ENCODE data around the gene HECTD2.
"Not testable (repeated sequence)": the region's sequence is repeated elsewhere in the genome, so short reads cannot be mapped to it uniquely, and the experiment has no call there.

HECTD2 gene

DNA sequence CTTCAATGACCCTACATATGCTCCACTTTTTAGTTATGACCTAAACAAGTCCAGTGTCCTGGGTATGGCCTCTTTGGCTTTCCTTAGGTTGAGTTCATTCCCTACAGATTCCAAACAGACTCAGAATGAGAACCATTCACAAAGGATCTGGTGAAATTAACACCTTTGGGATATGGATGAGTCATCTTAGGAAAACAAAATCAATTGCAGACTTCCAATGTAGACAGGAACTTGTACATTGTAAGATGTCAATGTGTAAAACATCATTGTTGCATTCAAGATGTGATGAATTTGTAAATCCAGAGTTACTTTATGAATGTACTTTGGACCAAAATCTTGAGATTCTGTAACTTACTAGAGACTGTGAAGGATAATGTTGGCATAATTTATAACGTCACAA, 43.4 kb upstream of the HECTD2 start:
- Histone ChIP-seq H3K27ac (replicated peaks; ENCODE audit: low read length) (no peak overlapping the region), H2BK120ac (ENCODE audit: low read depth, low read length) (no peak overlapping the region), H4K8ac (ENCODE audit: low read depth, low read length) (no peak overlapping the region), H3K4ac (ENCODE audit: low read length) (no peak overlapping the region), H3K4me2 (ENCODE audit: insufficient read depth, low read length, poor library complexity, severe bottlenecking) (no peak overlapping the region), H3K4me3 (ENCODE audit: low read length in 2 of 2) (no peak overlapping the region), H3K9me3 (replicated peaks in 1 of 2; ENCODE audit: control insufficient read depth in 2 of 2, insufficient read depth in 1 of 2, low read depth in 1 of 2, low read length in 2 of 2) (no peaks in the 10 kb centered on the region), H3K4me1 (ENCODE audit: control insufficient read depth in 2 of 2, insufficient read depth in 1 of 2, low read depth in 1 of 2, low read length in 2 of 2) (no peaks in the 10 kb centered on the region), H2AK5ac (ENCODE audit: low read depth, low read length) (no peak overlapping the region), H4K91ac (ENCODE audit: low read depth, low read length, poor library complexity) (no peak overlapping the region), H3K14ac (ENCODE audit: low read length) (no peak overlapping the region), H3K79me1 (ENCODE audit: low read depth, low read length) (no peaks in the 10 kb centered on the region), H3K18ac (ENCODE audit: low read length) (no peak overlapping the region), H3K23ac (ENCODE audit: low read depth, low read length, poor library complexity) (no peak overlapping the region), H3K9ac (ENCODE audit: low read depth, low read length, poor library complexity) (no peak overlapping the region), H2AFZ (ENCODE audit: low read length) (no peak overlapping the region), H2BK12ac (ENCODE audit: low read length) (no peak overlapping the region), H2BK15ac (ENCODE audit: low read length) (no peak overlapping the region), H3K36me3 (replicated peaks in 1 of 2; ENCODE audit: control insufficient read depth in 2 of 2, insufficient read depth in 2 of 2, low read length in 2 of 2) (no peaks in the 10 kb centered on the region), H3K27me3 (ENCODE audit: control insufficient read depth in 3 of 3, insufficient read depth in 3 of 3, low read depth in 1 of 3, low read length in 3 of 3) (no peaks in the 10 kb centered on the region), H2BK5ac (ENCODE audit: low read length) (no peak overlapping the region)
- no peak for DNase-seq (ENCODE audit: low spot score)
- no CpG with 5 or more reads among the region's 1 CpG for WGBS, 2 donors (ENCODE audit: extremely low coverage in 2 of 2, insufficient read length in 2 of 2, insufficient replicate concordance in 1 of 2)

DNA sequence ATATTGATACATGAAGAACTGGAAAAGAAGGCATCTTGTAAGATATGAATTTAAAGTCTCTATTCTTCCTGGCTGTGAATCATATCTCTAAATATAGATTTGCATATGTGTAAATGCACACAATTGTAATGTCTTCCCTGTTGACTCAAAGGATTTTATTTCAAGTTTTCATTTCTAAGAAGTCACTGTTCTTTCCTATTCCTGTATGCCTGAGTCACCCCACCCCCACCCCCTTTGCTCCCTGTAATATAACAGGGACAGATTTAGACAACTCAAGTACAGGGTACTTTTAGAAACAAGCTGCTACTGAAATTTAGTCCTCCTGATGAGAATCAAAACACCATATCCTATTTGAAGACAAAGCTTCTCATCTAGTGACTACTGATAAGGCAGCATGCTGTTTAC, 43.0 kb upstream of the HECTD2 start:
- DNase-seq (ENCODE audit: low spot score): no peak
- no peak overlapping the region for H3K14ac ChIP-seq (ENCODE audit: low read length)
- H3K36me3 ChIP-seq (replicated peaks in 1 of 2; ENCODE audit: control insufficient read depth in 2 of 2, insufficient read depth in 2 of 2, low read length in 2 of 2): no peaks in the 10 kb centered on the region
- no peak overlapping the region for H2AFZ ChIP-seq (ENCODE audit: low read length)
- no peak overlapping the region for H2BK5ac ChIP-seq (ENCODE audit: low read length)
- H3K27ac ChIP-seq (replicated peaks; ENCODE audit: low read length): no peak overlapping the region
- H3K9me3 ChIP-seq (replicated peaks in 1 of 2; ENCODE audit: control insufficient read depth in 2 of 2, insufficient read depth in 1 of 2, low read depth in 1 of 2, low read length in 2 of 2): no peaks in the 10 kb centered on the region
- no peak overlapping the region for H3K23ac ChIP-seq (ENCODE audit: low read depth, low read length, poor library complexity)
- H3K9ac ChIP-seq (ENCODE audit: low read depth, low read length, poor library complexity): no peak overlapping the region
- H4K91ac ChIP-seq (ENCODE audit: low read depth, low read length, poor library complexity): no peak overlapping the region
- no peak overlapping the region for H2BK12ac ChIP-seq (ENCODE audit: low read length)
- no peaks in the 10 kb centered on the region for H3K4me1 ChIP-seq (ENCODE audit: control insufficient read depth in 2 of 2, insufficient read depth in 1 of 2, low read depth in 1 of 2, low read length in 2 of 2)
- no peak overlapping the region for H3K4me2 ChIP-seq (ENCODE audit: insufficient read depth, low read length, poor library complexity, severe bottlenecking)
- no peak overlapping the region for H2BK15ac ChIP-seq (ENCODE audit: low read length)
- no peak overlapping the region for H3K4ac ChIP-seq (ENCODE audit: low read length)
- H4K8ac ChIP-seq (ENCODE audit: low read depth, low read length): no peak overlapping the region
- no peak overlapping the region for H2AK5ac ChIP-seq (ENCODE audit: low read depth, low read length)
- H2BK120ac ChIP-seq (ENCODE audit: low read depth, low read length): no peak overlapping the region
- no peaks in the 10 kb centered on the region for H3K79me1 ChIP-seq (ENCODE audit: low read depth, low read length)
- no peak overlapping the region for H3K18ac ChIP-seq (ENCODE audit: low read length)
- H3K4me3 ChIP-seq (ENCODE audit: low read length in 2 of 2): no peak overlapping the region
- no peaks in the 10 kb centered on the region for H3K27me3 ChIP-seq (ENCODE audit: control insufficient read depth in 3 of 3, insufficient read depth in 3 of 3, low read depth in 1 of 3, low read length in 3 of 3)

DNA sequence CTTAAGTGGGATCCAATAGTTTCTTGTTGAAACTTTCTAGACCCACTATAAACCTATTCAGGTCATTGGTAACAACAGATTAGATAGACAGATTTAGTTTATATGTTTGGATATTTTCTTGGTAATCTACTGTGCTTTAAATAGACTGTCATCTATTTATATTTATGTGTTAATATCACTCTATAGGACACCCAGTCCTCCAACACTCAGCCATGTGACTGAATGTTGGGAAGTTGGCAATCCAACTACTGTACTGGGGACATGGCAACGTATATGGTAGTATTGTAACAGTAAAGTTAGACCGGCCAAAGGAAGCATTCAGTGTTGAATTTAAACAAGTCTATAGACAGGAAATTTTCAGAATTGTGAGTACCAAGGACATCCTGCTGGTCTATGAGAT, 42.6 kb upstream of the HECTD2 start:
- Histone ChIP-seq H4K91ac (ENCODE audit: low read depth, low read length, poor library complexity) (no peak overlapping the region), H3K36me3 (replicated peaks in 1 of 2; ENCODE audit: control insufficient read depth in 2 of 2, insufficient read depth in 2 of 2, low read length in 2 of 2) (no peaks in the 10 kb centered on the region), H2AK5ac (ENCODE audit: low read depth, low read length) (no peak overlapping the region), H2AFZ (ENCODE audit: low read length) (no peak overlapping the region), H2BK120ac (ENCODE audit: low read depth, low read length) (no peak overlapping the region), H3K4me3 (ENCODE audit: low read length in 2 of 2) (no peak overlapping the region), H2BK12ac (ENCODE audit: low read length) (no peak overlapping the region), H3K79me1 (ENCODE audit: low read depth, low read length) (no peaks in the 10 kb centered on the region), H3K4me1 (ENCODE audit: control insufficient read depth in 2 of 2, insufficient read depth in 1 of 2, low read depth in 1 of 2, low read length in 2 of 2) (no peaks in the 10 kb centered on the region), H3K18ac (ENCODE audit: low read length) (no peak overlapping the region), H3K23ac (ENCODE audit: low read depth, low read length, poor library complexity) (no peak overlapping the region), H2BK15ac (ENCODE audit: low read length) (no peak overlapping the region), H3K14ac (ENCODE audit: low read length) (no peak overlapping the region), H3K4me2 (ENCODE audit: insufficient read depth, low read length, poor library complexity, severe bottlenecking) (no peak overlapping the region), H3K4ac (ENCODE audit: low read length) (no peak overlapping the region), H3K27me3 (ENCODE audit: control insufficient read depth in 3 of 3, insufficient read depth in 3 of 3, low read depth in 1 of 3, low read length in 3 of 3) (no peaks in the 10 kb centered on the region), H4K8ac (ENCODE audit: low read depth, low read length) (no peak overlapping the region), H2BK5ac (ENCODE audit: low read length) (no peak overlapping the region), H3K9me3 (replicated peaks in 1 of 2; ENCODE audit: control insufficient read depth in 2 of 2, insufficient read depth in 1 of 2, low read depth in 1 of 2, low read length in 2 of 2) (no peaks in the 10 kb centered on the region), H3K9ac (ENCODE audit: low read depth, low read length, poor library complexity) (no peak overlapping the region), H3K27ac (replicated peaks; ENCODE audit: low read length) (no peak overlapping the region)
- no peak for DNase-seq (ENCODE audit: low spot score)
- WGBS, 2 donors (ENCODE audit: extremely low coverage in 2 of 2, insufficient read length in 2 of 2, insufficient replicate concordance in 1 of 2): no CpG with 5 or more reads among the region's 2 CpGs

DNA sequence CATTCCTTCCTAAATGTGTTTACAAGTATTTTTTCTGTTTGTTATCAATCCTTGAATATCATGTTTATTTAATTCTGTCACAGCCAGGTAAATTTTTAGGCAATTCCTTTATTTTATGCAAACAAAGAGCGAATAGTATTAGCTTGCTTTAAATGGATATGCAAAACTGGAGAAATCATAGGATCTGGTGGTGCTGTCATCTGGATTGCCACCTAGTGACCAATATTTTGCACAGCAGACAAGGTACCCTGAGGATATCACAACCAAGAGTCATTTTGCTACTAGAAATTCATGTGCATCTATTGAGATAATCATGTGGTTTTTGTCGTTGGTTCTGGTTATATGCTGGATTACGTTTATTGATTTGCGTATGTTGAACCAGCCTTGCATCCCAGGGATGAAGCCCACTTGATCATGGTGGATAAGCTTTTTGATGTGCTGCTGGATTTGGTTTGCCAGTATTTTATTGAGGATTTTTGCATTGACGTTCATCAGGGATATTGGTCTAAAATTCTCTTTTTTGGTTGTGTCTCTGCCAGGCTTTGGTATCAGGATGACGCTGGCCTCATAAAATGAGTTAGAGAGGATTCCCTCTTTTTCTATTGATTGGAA, 40.1 kb upstream of the HECTD2 start:
- not testable (repeated sequence) for H4K91ac ChIP-seq (ENCODE audit: low read depth, low read length, poor library complexity); H3K9ac ChIP-seq (ENCODE audit: low read depth, low read length, poor library complexity); H2AFZ ChIP-seq (ENCODE audit: low read length); H3K4ac ChIP-seq (ENCODE audit: low read length); H4K8ac ChIP-seq (ENCODE audit: low read depth, low read length); H3K36me3 ChIP-seq (replicated peaks in 1 of 2; ENCODE audit: control insufficient read depth in 2 of 2, insufficient read depth in 2 of 2, low read length in 2 of 2); H2BK12ac ChIP-seq (ENCODE audit: low read length); H3K4me2 ChIP-seq (ENCODE audit: insufficient read depth, low read length, poor library complexity, severe bottlenecking); H3K18ac ChIP-seq (ENCODE audit: low read length); H3K23ac ChIP-seq (ENCODE audit: low read depth, low read length, poor library complexity); H3K27me3 ChIP-seq (ENCODE audit: control insufficient read depth in 3 of 3, insufficient read depth in 3 of 3, low read depth in 1 of 3, low read length in 3 of 3); H2BK120ac ChIP-seq (ENCODE audit: low read depth, low read length); H3K27ac ChIP-seq (replicated peaks; ENCODE audit: low read length); H2BK15ac ChIP-seq (ENCODE audit: low read length); H3K9me3 ChIP-seq (replicated peaks in 1 of 2; ENCODE audit: control insufficient read depth in 2 of 2, insufficient read depth in 1 of 2, low read depth in 1 of 2, low read length in 2 of 2); H3K79me1 ChIP-seq (ENCODE audit: low read depth, low read length); H3K4me1 ChIP-seq (ENCODE audit: control insufficient read depth in 2 of 2, insufficient read depth in 1 of 2, low read depth in 1 of 2, low read length in 2 of 2); H3K14ac ChIP-seq (ENCODE audit: low read length); H3K4me3 ChIP-seq (ENCODE audit: low read length in 2 of 2); DNase-seq (ENCODE audit: low spot score); H2BK5ac ChIP-seq (ENCODE audit: low read length); H2AK5ac ChIP-seq (ENCODE audit: low read depth, low read length)
- WGBS, 2 donors (ENCODE audit: extremely low coverage in 2 of 2, insufficient read length in 2 of 2, insufficient replicate concordance in 1 of 2): no CpG with 5 or more reads among the region's 6 CpGs
